NCI-H2227 treated with DMSO at 0.1 percent for 48 hours (cell line): ENCODE measurements around the gene PIK3R5.
A peak's percentile ranks its signal among the peaks of the same experiment; 100 is the strongest.
"Not testable (repeated sequence)": the region's sequence is repeated elsewhere in the genome, so short reads cannot be mapped to it uniquely, and the experiment has no call there.

Source experiments
- DNase-seq: peaks from one replicate; lab custom pipeline; 2025; lab: John Stamatoyannopoulos, UW

Gene PIK3R5

GRCh38 chr17:8859027-8859803, 106.3 kb downstream of the PIK3R5 start:
- DNase-seq = no peak

- DNase-seq = no peak
These were observed 107.6 kb downstream of the PIK3R5 start for GRCh38 chr17:8857919-8858318.

GRCh38 chr17:8856869-8857575, 108.5 kb downstream of the PIK3R5 start:
- peak; percentile 40 for DNase-seq

GRCh38 chr17:8856205-8856603, 109.3 kb downstream of the PIK3R5 start:
- DNase-seq = not testable (repeated sequence)

GRCh38 chr17:8855477-8856204, 109.9 kb downstream of the PIK3R5 start:
- no peak for DNase-seq

GRCh38 chr17:8851600-8851999, 113.9 kb downstream of the PIK3R5 start:
- DNase-seq = no peak

GRCh38 chr17:8849311-8850041, 116.0 kb downstream of the PIK3R5 start:
- DNase-seq = no peak

- DNase-seq = no peak
These were observed 117.6 kb downstream of the PIK3R5 start for GRCh38 chr17:8847891-8848290.

GRCh38 chr17:8846768-8847211, 118.7 kb downstream of the PIK3R5 start:
- no peak for DNase-seq

GRCh38 chr17:8844229-8845218, 121.0 kb downstream of the PIK3R5 start:
- no peak for DNase-seq

GRCh38 chr17:8843344-8843743, 122.2 kb downstream of the PIK3R5 start:
- no peak for DNase-seq

- DNase-seq = no peak
These were observed 123.7 kb downstream of the PIK3R5 start for GRCh38 chr17:8841844-8842243.

- DNase-seq = no peak
These were observed 126.0 kb downstream of the PIK3R5 start for GRCh38 chr17:8839410-8839935.

GRCh38 chr17:8838551-8839095, 126.9 kb downstream of the PIK3R5 start:
- DNase-seq = no peak

- DNase-seq = no peak
These were observed 127.9 kb downstream of the PIK3R5 start for GRCh38 chr17:8837563-8838075.

GRCh38 chr17:8836821-8837562, 128.5 kb downstream of the PIK3R5 start:
- DNase-seq = no peak

- DNase-seq = no peak
These were observed 129.7 kb downstream of the PIK3R5 start for GRCh38 chr17:8835631-8836364.

GRCh38 chr17:8835106-8835505, 130.4 kb downstream of the PIK3R5 start:
- no peak for DNase-seq
